Trophoblast cell (in vitro differentiated cells and primary cell): Measurements from ENCODE around the gene CPED1.

Experiments
- DNase-seq, 2 donors: peaks; one replicate each; pipeline ENCODE4 v3.0.0-alpha.2; 2016
- H2AFZ ChIP-seq: 2 replicates; pipeline ENCODE4 v1.6.1; 2013; ENCODE audit warnings: low read length, moderate library complexity, mild to moderate bottlenecking; ENCODE audit not compliant: insufficient read depth, poor library complexity
- H2AK5ac ChIP-seq: 2 replicates; pipeline ENCODE4 v1.6.1; 2013; ENCODE audit warnings: mild to moderate bottlenecking, low read length
- H2BK120ac ChIP-seq: 2 replicates; pipeline ENCODE4 v1.6.1; 2013; ENCODE audit warnings: low read length, mild to moderate bottlenecking, moderate library complexity; ENCODE audit not compliant: insufficient read depth, poor library complexity
- H2BK12ac ChIP-seq: 2 replicates; pipeline ENCODE4 v1.6.1; 2013; ENCODE audit warnings: mild to moderate bottlenecking, low read length, moderate library complexity
- H2BK5ac ChIP-seq: 2 replicates; pipeline ENCODE4 v1.6.1; 2013; ENCODE audit warnings: low read length, low read depth, moderate library complexity, mild to moderate bottlenecking; ENCODE audit not compliant: poor library complexity
- H3K14ac ChIP-seq: 2 replicates; pipeline ENCODE4 v1.6.1; 2013; ENCODE audit warnings: mild to moderate bottlenecking, low read length
- H3K18ac ChIP-seq: 2 replicates; pipeline ENCODE4 v1.6.1; 2013; ENCODE audit warnings: mild to moderate bottlenecking, low read length
- H3K23ac ChIP-seq: 2 replicates; pipeline ENCODE4 v1.6.1; 2013; ENCODE audit warnings: low read length
- H3K27ac ChIP-seq: 2 replicates; pipeline ENCODE4 v1.5.1; 2013; ENCODE audit warnings: low read depth, mild to moderate bottlenecking, inconsistent platforms, low read length, moderate library complexity
- H3K27me3 ChIP-seq: 2 replicates; pipeline ENCODE4 v1.6.1; 2013; ENCODE audit warnings: inconsistent platforms, mild to moderate bottlenecking, low read length, moderate library complexity; ENCODE audit not compliant: insufficient read depth
- H3K36me3 ChIP-seq, 2 experiments: 1 replicate in 1 of 2; 2 replicates in 1 of 2; pipeline ENCODE4 v1.6.1; 2013; ENCODE audit warnings: low read length in 2 of 2, mild to moderate bottlenecking in 2 of 2, moderate library complexity in 1 of 2; ENCODE audit not compliant: insufficient read depth in 2 of 2, control insufficient read depth in 1 of 2
- H3K4ac ChIP-seq: 2 replicates; pipeline ENCODE4 v1.6.1; 2013; ENCODE audit warnings: low read depth, mild to moderate bottlenecking, low read length, moderate library complexity
- H3K4me1 ChIP-seq, 2 experiments: 1 replicate in 1 of 2; 2 replicates in 1 of 2; pipeline ENCODE4 v1.6.1; 2013; ENCODE audit warnings: low read length in 2 of 2, mild to moderate bottlenecking in 2 of 2, moderate library complexity in 1 of 2; ENCODE audit not compliant: insufficient read depth in 2 of 2, control insufficient read depth in 1 of 2
- H3K4me2 ChIP-seq: 2 replicates; pipeline ENCODE4 v1.6.1; 2013; ENCODE audit warnings: inconsistent platforms, mild to moderate bottlenecking, low read length, moderate library complexity
- H3K4me3 ChIP-seq: 2 replicates; pipeline ENCODE4 v1.5.1; 2013; ENCODE audit warnings: mild to moderate bottlenecking, low read depth, low read length, inconsistent platforms
- H3K79me1 ChIP-seq: one replicate; pipeline ENCODE4 v1.6.1; 2013; ENCODE audit warnings: low read length
- H3K79me2 ChIP-seq: 2 replicates; pipeline ENCODE4 v1.6.1; 2013; ENCODE audit warnings: low read length, mild to moderate bottlenecking; ENCODE audit not compliant: control insufficient read depth, insufficient read depth, poor library complexity
- H3K9ac ChIP-seq: 2 replicates; pipeline ENCODE4 v1.6.1; 2013; ENCODE audit warnings: mild to moderate bottlenecking, low read length
- H3K9me3 ChIP-seq: 2 replicates; pipeline ENCODE4 v1.6.1; 2013; ENCODE audit warnings: low read depth, mild to moderate bottlenecking, control low read depth, inconsistent platforms, low read length; ENCODE audit not compliant: insufficient read depth
- H4K12ac ChIP-seq: 2 replicates; pipeline ENCODE4 v1.6.1; 2013; ENCODE audit warnings: low read depth, mild to moderate bottlenecking, low read length, moderate library complexity
- H4K8ac ChIP-seq: 2 replicates; pipeline ENCODE4 v1.6.1; 2013; ENCODE audit warnings: low read depth, mild to moderate bottlenecking, low read length, moderate library complexity
- H4K91ac ChIP-seq: one replicate; pipeline ENCODE4 v1.6.1; 2013; ENCODE audit warnings: low read depth, mild to moderate bottlenecking, low read length, moderate library complexity
- WGBS: extraction: QIAGEN DNeasy Blood & Tissue Kit; methylation state at CpG from one replicate; pipeline ENCODE4 v1.1.7; 2013; ENCODE audit warnings: missing lambda C conversion rate; ENCODE audit not compliant: insufficient read length, insufficient coverage; ENCODE audit errors: extremely low coverage; 5-methylcytosine and 5-hydroxymethylcytosine counted together

CPED1 gene

GRCh38 chr7:121137580-121137979 is 149.1 kb downstream of the CPED1 start:
- Histone ChIP-seq H2BK12ac (no peak overlapping the region), H2AK5ac (no peak overlapping the region), H3K36me3 (no peaks in the 10 kb centered on the region), H3K18ac (no peak overlapping the region), H3K27ac (no peak overlapping the region), H2BK5ac (no peak overlapping the region), H3K4me1 (no peaks in the 10 kb centered on the region), H3K14ac (no peak overlapping the region), H3K23ac (no peak overlapping the region), H3K9ac (no peak overlapping the region), H3K79me1 (no peaks in the 10 kb centered on the region), H3K27me3 (no peaks in the 10 kb centered on the region), H2AFZ (no peak overlapping the region), H2BK120ac (no peak overlapping the region), H3K79me2 (no peaks in the 10 kb centered on the region), H3K4me2 (no peak overlapping the region), H4K8ac (no peak overlapping the region), H3K4me3 (no peak overlapping the region), H4K91ac (no peak overlapping the region), H3K9me3 (no peaks in the 10 kb centered on the region), H4K12ac (no peak overlapping the region), H3K4ac (no peak overlapping the region)
- DNase-seq, result no peak
- no CpG with 5 or more reads among the region's 2 CpGs for WGBS

GRCh38 chr7:121138262-121138933 is 149.9 kb downstream of the CPED1 start:
- no peak overlapping the region for H3K27ac ChIP-seq

GRCh38 chr7:121139427-121139826 is 150.9 kb downstream of the CPED1 start:
- Histone ChIP-seq H3K14ac (no peak overlapping the region), H2AFZ (no peak overlapping the region), H3K4me2 (no peak overlapping the region), H3K79me2 (no peaks in the 10 kb centered on the region), H2BK5ac (no peak overlapping the region), H2BK12ac (no peak overlapping the region), H3K27me3 (no peaks in the 10 kb centered on the region), H3K4me3 (no peak overlapping the region), H3K9me3 (no peaks in the 10 kb centered on the region), H4K8ac (no peak overlapping the region), H3K9ac (no peak overlapping the region), H3K79me1 (no peaks in the 10 kb centered on the region), H3K4ac (no peak overlapping the region), H2AK5ac (no peak overlapping the region), H3K27ac (no peak overlapping the region), H4K12ac (no peak overlapping the region), H2BK120ac (no peak overlapping the region), H3K36me3 (no peaks in the 10 kb centered on the region), H3K4me1 (no peaks in the 10 kb centered on the region), H4K91ac (no peak overlapping the region), H3K18ac (no peak overlapping the region), H3K23ac (no peak overlapping the region)
- no CpG with 5 or more reads among the region's 3 CpGs for WGBS
- DNase-seq, result no peak

More at GRCh38 chr7:121138262-121138933, 149.9 kb downstream of the CPED1 start:
- no peaks in the 10 kb centered on the region for H3K79me1 ChIP-seq
- H3K14ac ChIP-seq, result no peak overlapping the region
- no peak overlapping the region for H3K4me3 ChIP-seq
- no peak overlapping the region for H2BK12ac ChIP-seq
- no peak overlapping the region for H2AFZ ChIP-seq
- H4K12ac ChIP-seq, result no peak overlapping the region
- no peaks in the 10 kb centered on the region for H3K9me3 ChIP-seq
- H3K4me2 ChIP-seq, result no peak overlapping the region
- DNase-seq, result no peak
- no peak overlapping the region for H2BK5ac ChIP-seq
- no peaks in the 10 kb centered on the region for H3K36me3 ChIP-seq
- H3K18ac ChIP-seq, result no peak overlapping the region
- no CpG with 5 or more reads among the region's 8 CpGs for WGBS
- H3K4me1 ChIP-seq, result no peaks in the 10 kb centered on the region
- H3K23ac ChIP-seq, result no peak overlapping the region
- no peaks in the 10 kb centered on the region for H3K79me2 ChIP-seq
- no peak overlapping the region for H3K4ac ChIP-seq
- no peak overlapping the region for H4K8ac ChIP-seq
- no peaks in the 10 kb centered on the region for H3K27me3 ChIP-seq
- no peak overlapping the region for H4K91ac ChIP-seq
- no peak overlapping the region for H3K9ac ChIP-seq
- H2BK120ac ChIP-seq, result no peak overlapping the region
- H2AK5ac ChIP-seq, result no peak overlapping the region

GRCh38 chr7:121140790-121141189 is 152.3 kb downstream of the CPED1 start:
- Histone ChIP-seq H3K36me3 (no peaks in the 10 kb centered on the region), H3K79me1 (no peaks in the 10 kb centered on the region), H3K4me3 (no peak overlapping the region), H3K4me1 (no peaks in the 10 kb centered on the region), H4K8ac (no peak overlapping the region), H3K9me3 (no peaks in the 10 kb centered on the region), H2BK5ac (no peak overlapping the region), H3K14ac (no peak overlapping the region), H3K27me3 (no peaks in the 10 kb centered on the region), H3K4me2 (no peak overlapping the region), H3K27ac (no peak overlapping the region), H2BK120ac (no peak overlapping the region), H2AFZ (no peak overlapping the region), H3K9ac (no peak overlapping the region), H3K4ac (no peak overlapping the region), H4K12ac (no peak overlapping the region), H3K79me2 (no peaks in the 10 kb centered on the region), H3K18ac (no peak overlapping the region), H4K91ac (no peak overlapping the region), H3K23ac (no peak overlapping the region), H2BK12ac (no peak overlapping the region), H2AK5ac (no peak overlapping the region)
- DNase-seq, result no peak
- WGBS, result no CpG with 5 or more reads among the region's 1 CpG
